Calu3 (cell line): ENCODE measurements around the gene F2. TPM values are rescaled to one million over a fixed set of nuclear protein-coding genes. Genes with fewer than 3 reads are reported as not detected.
A peak's percentile ranks its signal among the peaks of the same experiment; 100 is the strongest.
"Not testable (repeated sequence)": the region's sequence is repeated elsewhere in the genome, so short reads cannot be mapped to it uniquely, and the experiment has no call there.

ENCODE experiments used
- Bru-seq: library from RNA; stranded (reverse); fragments of 400-500 nt; gene quantifications from one replicate; lab custom pipeline; 2021; lab: Mats Ljungman, UMichigan
- BruChase-seq, 2 experiments: library from RNA; stranded (reverse); fragments of 400-500 nt; gene quantifications; one replicate each; lab custom pipeline; 2021; lab: Mats Ljungman, UMichigan
- BruUV-seq: library from RNA; stranded (reverse); fragments of 400-500 nt; replicated peaks from 2 replicates; lab custom pipeline; 2021; lab: Mats Ljungman, UMichigan
- CTCF ChIA-PET: fragments of 300-600 bp; sonication (Branson Sonifier 250); formaldehyde crosslinking; loops from one replicate; lab custom pipeline; 2022; ENCODE audit warnings: antibody characterized with exemption; lab: Charles Lee
- DNase-seq: peaks from one replicate; pipeline ENCODE4 v3.0.0; 2022
- H3K27ac Mint-ChIP-seq: one replicate; pipeline ENCODE4 v1.8.0; 2022; ENCODE audit warnings: mixed read lengths; ENCODE audit not compliant: unreplicated experiment
- H3K27me3 Mint-ChIP-seq: one replicate; pipeline ENCODE4 v1.8.0; 2022; ENCODE audit warnings: mixed read lengths; ENCODE audit not compliant: unreplicated experiment
- H3K36me3 Mint-ChIP-seq: one replicate; pipeline ENCODE4 v1.8.0; 2022; ENCODE audit warnings: mild to moderate bottlenecking, moderate library complexity, mixed read lengths; ENCODE audit not compliant: insufficient read depth, unreplicated experiment
- H3K4me1 Mint-ChIP-seq: one replicate; pipeline ENCODE4 v1.8.0; 2022; ENCODE audit warnings: mild to moderate bottlenecking, low read depth, mixed read lengths; ENCODE audit not compliant: unreplicated experiment
- H3K4me3 Mint-ChIP-seq: one replicate; pipeline ENCODE4 v1.8.0; 2022; ENCODE audit warnings: mild to moderate bottlenecking, low read depth, moderate library complexity, mixed read lengths; ENCODE audit not compliant: unreplicated experiment
- H3K9me3 Mint-ChIP-seq: one replicate; pipeline ENCODE4 v1.8.0; 2022; ENCODE audit warnings: low read depth, mixed read lengths; ENCODE audit not compliant: unreplicated experiment
- intact Hi-C: fragments of 100-400 bp; cut with micrococcal nuclease; formaldehyde crosslinking; loops from one replicate; pipeline ENCODE4 v1.10.0; 2022; ENCODE audit not compliant: unreplicated experiment
- long read RNA-seq: library from polyadenylated mRNA; stranded (forward); transcript quantifications from one replicate; pipeline ENCODE4 v2.0.0, GENCODE V29; 2022
- total RNA-seq: library from RNA; stranded (reverse); gene quantifications from 2 replicates; pipeline ENCODE4 v1.2.3, GENCODE V29; 2022
- TF ChIP-seq, protein P1 (sequence below): fragments of 200-600 bp; IDR thresholded peaks from one replicate; pipeline ENCODE4 v1.8.0; 2022; ENCODE audit warnings: antibody characterized with exemption; ENCODE audit not compliant: unreplicated experiment

F2 gene
- total RNA-seq: not detected in 2 replicates
- Bru-seq, nascent RNA: percentile 11 among the genes with signal in this experiment
- BruChase-seq, experiment 1, labeled RNA remaining after a 6-hour chase: percentile 18 among the genes with signal in this experiment
- BruChase-seq, experiment 2, labeled RNA remaining after a 2-hour chase: percentile 13 among the genes with signal in this experiment
- long read RNA-seq: 0 reads

DNA sequence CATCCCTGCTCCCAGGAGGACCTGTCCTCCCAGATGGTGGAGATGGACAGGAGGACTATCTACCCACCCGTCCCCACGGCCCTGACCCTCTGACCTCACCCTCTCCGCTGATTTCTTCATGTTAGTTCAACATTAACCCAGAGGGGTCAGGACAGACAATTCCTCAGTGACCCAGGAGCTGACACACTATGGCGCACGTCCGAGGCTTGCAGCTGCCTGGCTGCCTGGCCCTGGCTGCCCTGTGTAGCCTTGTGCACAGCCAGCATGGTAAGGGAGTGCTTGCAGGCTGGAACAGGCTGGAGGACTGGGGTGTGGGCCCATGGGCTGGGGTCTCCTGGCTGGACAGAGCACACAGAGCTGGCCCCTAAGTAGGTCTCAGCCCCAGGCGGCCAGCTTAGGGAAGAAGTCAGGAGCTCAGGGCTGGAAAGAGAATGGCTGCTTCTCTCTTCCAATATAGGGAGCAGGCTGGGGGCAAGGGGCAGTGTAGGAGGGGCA lies at the start of gene F2:
Gene F2, plus strand, starts transcription at position 166 of the 495 bp plus-strand sequence. Its CDS starts 23 bp downstream, at position 189.
- CTCF ChIA-PET: interaction anchor here (1.2 kb wide), 1 partner anchor 434 kb away, joined by 3 read pairs; no protein-coding TSS in a partner anchor
- H3K4me1 Mint-ChIP-seq: no peaks in the 10 kb centered on the region
- TF ChIP-seq, protein P1, sequence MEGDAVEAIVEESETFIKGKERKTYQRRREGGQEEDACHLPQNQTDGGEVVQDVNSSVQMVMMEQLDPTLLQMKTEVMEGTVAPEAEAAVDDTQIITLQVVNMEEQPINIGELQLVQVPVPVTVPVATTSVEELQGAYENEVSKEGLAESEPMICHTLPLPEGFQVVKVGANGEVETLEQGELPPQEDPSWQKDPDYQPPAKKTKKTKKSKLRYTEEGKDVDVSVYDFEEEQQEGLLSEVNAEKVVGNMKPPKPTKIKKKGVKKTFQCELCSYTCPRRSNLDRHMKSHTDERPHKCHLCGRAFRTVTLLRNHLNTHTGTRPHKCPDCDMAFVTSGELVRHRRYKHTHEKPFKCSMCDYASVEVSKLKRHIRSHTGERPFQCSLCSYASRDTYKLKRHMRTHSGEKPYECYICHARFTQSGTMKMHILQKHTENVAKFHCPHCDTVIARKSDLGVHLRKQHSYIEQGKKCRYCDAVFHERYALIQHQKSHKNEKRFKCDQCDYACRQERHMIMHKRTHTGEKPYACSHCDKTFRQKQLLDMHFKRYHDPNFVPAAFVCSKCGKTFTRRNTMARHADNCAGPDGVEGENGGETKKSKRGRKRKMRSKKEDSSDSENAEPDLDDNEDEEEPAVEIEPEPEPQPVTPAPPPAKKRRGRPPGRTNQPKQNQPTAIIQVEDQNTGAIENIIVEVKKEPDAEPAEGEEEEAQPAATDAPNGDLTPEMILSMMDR: no peak
- no peak for DNase-seq
- no TSS peak for BruUV-seq
- H3K27me3 Mint-ChIP-seq: no peaks in the 10 kb centered on the region
- intact Hi-C loops: no loop called here
- H3K9me3 Mint-ChIP-seq: no peaks in the 10 kb centered on the region
- H3K36me3 Mint-ChIP-seq: no peaks in the 10 kb centered on the region
- no peak within 1 kb of the TSS for H3K4me3 Mint-ChIP-seq
- H3K27ac Mint-ChIP-seq: no peak within 1 kb of the TSS

DNA sequence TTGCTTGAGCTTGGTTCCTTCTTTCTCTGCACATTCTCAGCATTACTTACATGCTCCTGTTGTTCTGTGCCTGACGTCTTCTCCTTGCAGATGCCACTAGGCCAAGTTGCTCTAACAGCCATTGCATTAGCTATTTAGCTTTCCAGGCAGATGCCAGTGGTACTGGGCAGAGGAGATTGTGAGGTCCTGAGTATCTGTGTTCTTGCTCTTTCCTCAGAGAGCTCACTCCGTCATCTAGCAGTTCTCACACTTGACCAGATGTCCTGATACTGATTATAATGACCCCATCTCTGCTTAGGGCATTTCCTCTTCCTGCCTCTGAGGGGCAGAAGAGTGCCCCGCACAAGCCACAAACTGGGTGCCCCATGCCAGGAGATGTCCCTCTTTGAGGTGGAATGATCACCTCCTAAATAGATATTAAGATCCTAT lies 49.3 kb upstream of the F2 start:
- Mint-ChIP-seq H3K36me3 (peaks cover 29% of the 10 kb centered on the region), H3K9me3 (no peaks in the 10 kb centered on the region), H3K4me3 (no peak overlapping the region), H3K27me3 (no peaks in the 10 kb centered on the region), H3K27ac (no peak overlapping the region), H3K4me1 (no peaks in the 10 kb centered on the region)
- intact Hi-C loops: no loop called here
- TF ChIP-seq, protein P1: no peak
- BruUV-seq: no TSS peak
- CTCF ChIA-PET: no interaction called here
- no peak for DNase-seq

DNA sequence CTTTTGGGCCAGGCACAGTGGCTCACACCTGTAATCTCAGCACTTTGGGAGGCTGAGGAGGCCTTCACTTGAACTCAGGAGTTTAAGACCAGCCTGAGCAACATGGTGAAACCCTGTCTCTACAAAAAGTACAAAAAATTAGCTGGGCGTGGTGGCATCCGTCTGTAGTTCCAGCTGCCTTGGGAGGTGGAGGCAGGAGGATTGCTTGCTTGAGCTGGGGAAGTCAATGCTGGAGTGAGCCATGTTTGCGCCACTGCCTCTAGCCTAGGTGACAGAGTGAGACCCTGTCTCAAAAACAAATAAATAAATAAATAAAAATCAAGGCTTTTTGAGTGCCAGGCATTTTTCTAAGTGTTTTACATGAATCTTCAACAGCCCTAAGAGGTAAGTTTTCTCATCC lies 48.5 kb upstream of the F2 start:
- BruUV-seq, H3K4me1 Mint-ChIP-seq, H3K27ac Mint-ChIP-seq, H3K4me3 Mint-ChIP-seq, DNase-seq, H3K9me3 Mint-ChIP-seq, H3K27me3 Mint-ChIP-seq, intact Hi-C loops, CTCF ChIA-PET: not testable (repeated sequence)
- H3K36me3 Mint-ChIP-seq: peaks cover 31% of the 10 kb centered on the region

DNA sequence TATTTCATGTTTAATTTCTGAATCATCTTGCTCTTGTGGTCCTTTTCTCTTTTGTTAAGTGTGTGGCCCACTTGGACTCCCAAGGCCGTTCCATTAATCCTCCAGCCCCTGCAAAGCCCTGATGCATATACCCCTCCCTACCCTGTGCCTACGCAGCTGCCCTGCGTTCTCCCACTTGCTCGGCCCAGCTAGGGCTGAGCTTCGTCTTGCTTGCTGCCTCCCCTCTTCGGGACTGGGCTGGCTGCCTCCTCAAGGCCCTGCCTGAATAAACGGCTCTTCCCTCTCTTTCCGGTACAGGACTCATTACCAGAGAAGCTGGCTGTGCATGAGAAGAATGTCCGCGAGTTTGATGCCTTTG lies 47.1 kb upstream of the F2 start:
- intact Hi-C loops: no loop called here
- TF ChIP-seq, protein P1: no peak
- CTCF ChIA-PET: no interaction called here
- no peak for DNase-seq
- Mint-ChIP-seq H3K27me3 (no peaks in the 10 kb centered on the region), H3K27ac (no peak overlapping the region), H3K4me1 (no peaks in the 10 kb centered on the region), H3K9me3 (no peaks in the 10 kb centered on the region), H3K36me3 (peaks cover 32% of the 10 kb centered on the region), H3K4me3 (no peak overlapping the region)
- BruUV-seq: no TSS peak

DNA sequence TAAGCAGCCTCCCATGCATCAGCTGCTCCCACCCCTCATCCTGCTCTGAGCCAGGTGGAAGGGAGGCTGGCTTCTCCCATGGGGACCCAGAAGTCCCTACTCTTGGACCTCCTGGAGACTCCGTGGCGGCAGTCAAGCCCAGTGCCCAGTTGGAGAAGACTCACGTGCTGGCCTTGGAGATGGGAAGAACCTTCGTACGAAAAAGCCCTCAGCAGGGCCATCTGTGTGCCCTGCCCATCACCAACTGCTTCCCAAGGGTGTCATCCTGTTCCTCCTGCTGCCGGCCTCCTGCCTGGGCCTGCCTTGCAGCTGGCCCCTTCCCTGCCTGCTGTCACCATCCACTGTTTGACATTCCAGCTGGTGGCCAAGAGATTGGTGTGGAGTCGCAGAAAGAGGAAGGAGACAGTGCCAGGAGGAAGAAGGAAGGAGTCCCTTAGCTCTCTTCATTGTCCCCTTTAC lies 46.6 kb upstream of the F2 start:
- H3K27ac Mint-ChIP-seq: no peak overlapping the region
- TSS peak; percentile 17 for BruUV-seq
- TF ChIP-seq, protein P1: no peak

More for the DNA sequence above, 46.6 kb upstream of the F2 start:
- no peaks in the 10 kb centered on the region for H3K4me1 Mint-ChIP-seq
- no peak overlapping the region for H3K4me3 Mint-ChIP-seq
- no peaks in the 10 kb centered on the region for H3K27me3 Mint-ChIP-seq
- no peak for DNase-seq
- H3K36me3 Mint-ChIP-seq: peaks cover 34% of the 10 kb centered on the region
- CTCF ChIA-PET: no interaction called here
- intact Hi-C loops: no loop called here
- no peaks in the 10 kb centered on the region for H3K9me3 Mint-ChIP-seq
